ENCODE results near the gene APBB2. TPM values are rescaled to one million over a fixed set of nuclear protein-coding genes. Genes with fewer than 3 reads are reported as not detected.
"Not testable (repeated sequence)": the region's sequence is repeated elsewhere in the genome, so short reads cannot be mapped to it uniquely, and the experiment has no call there.

The APBB2 gene
- total RNA-seq, 1 experiment from 2014 or later = 46.0 TPM

- POLR2A ChIA-PET (ENCODE audit: unreplicated experiment) = no interaction called here
- no peak overlapping the region for H2AFZ ChIP-seq
- TF ChIP-seq EZH2 (IDR thresholded peaks at IDR 0.05; ENCODE audit: low read depth) = no peak
- TF ChIP-seq CTCF (conservative IDR thresholded peaks at IDR 0.05) = no peak
- no peaks in the 10 kb centered on the region for H3F3A ChIP-seq (ENCODE audit: insufficient read depth, low read depth)
- H3K9me2 ChIP-seq (ENCODE audit: insufficient read depth) = no peaks in the 10 kb centered on the region
- no peaks in the 10 kb centered on the region for H3K4me1 ChIP-seq (replicated peaks; ENCODE audit: insufficient read depth)
- no peak for DNase-seq
- BruUV-seq (replicated peaks) = no TSS peak
- H3K4me3 ChIP-seq = no peak overlapping the region
- no peaks in the 10 kb centered on the region for H3K27me3 ChIP-seq (ENCODE audit: insufficient read depth, low read depth)
- intact Hi-C loops (cut with micrococcal nuclease; ENCODE audit: unreplicated experiment) = no loop called here
- no peaks in the 10 kb centered on the region for H3K36me3 ChIP-seq (ENCODE audit: low read depth)
- no peak overlapping the region for H3K4me2 ChIP-seq
- CTCF ChIA-PET = no interaction called here
- no peaks in the 10 kb centered on the region for H4K20me1 ChIP-seq (ENCODE audit: insufficient read depth)
- H3K9me3 ChIP-seq (ENCODE audit: insufficient read depth, low read depth) = no peaks in the 10 kb centered on the region
- H3K27ac ChIP-seq = no peak overlapping the region
- H3K79me2 ChIP-seq (ENCODE audit: low read depth) = no peaks in the 10 kb centered on the region
Observed at GRCh38 chr4:40822420-40823166, 391.7 kb downstream of the APBB2 start.

GRCh38 chr4:40820101-40820500, 394.2 kb downstream of the APBB2 start:
- TF ChIP-seq CTCF (conservative IDR thresholded peaks at IDR 0.05) (no peak), EZH2 (IDR thresholded peaks at IDR 0.05; ENCODE audit: low read depth) (no peak)
- BruUV-seq (replicated peaks) = no TSS peak
- H3K79me2 ChIP-seq (ENCODE audit: low read depth) = no peaks in the 10 kb centered on the region
- intact Hi-C loops (cut with micrococcal nuclease; ENCODE audit: unreplicated experiment) = no loop called here
- ChIA-PET CTCF (no interaction called here), POLR2A (ENCODE audit: unreplicated experiment) (no interaction called here)
- H3K9me3 ChIP-seq (ENCODE audit: insufficient read depth, low read depth) = no peaks in the 10 kb centered on the region
- no peak overlapping the region for H3K4me3 ChIP-seq
- no peak for DNase-seq
- no peak overlapping the region for H3K4me2 ChIP-seq
- no peaks in the 10 kb centered on the region for H4K20me1 ChIP-seq (ENCODE audit: insufficient read depth)
- no peaks in the 10 kb centered on the region for H3K4me1 ChIP-seq (replicated peaks; ENCODE audit: insufficient read depth)
- no peaks in the 10 kb centered on the region for H3K27me3 ChIP-seq (ENCODE audit: insufficient read depth, low read depth)
- H3F3A ChIP-seq (ENCODE audit: insufficient read depth, low read depth) = no peaks in the 10 kb centered on the region
- H3K27ac ChIP-seq = no peak overlapping the region
- no peak overlapping the region for H2AFZ ChIP-seq
- no peaks in the 10 kb centered on the region for H3K9me2 ChIP-seq (ENCODE audit: insufficient read depth)
- H3K36me3 ChIP-seq (ENCODE audit: low read depth) = no peaks in the 10 kb centered on the region

GRCh38 chr4:40817157-40817556, 397.2 kb downstream of the APBB2 start:
- H3K27ac ChIP-seq; H3K9me3 ChIP-seq (ENCODE audit: insufficient read depth, low read depth); POLR2A ChIA-PET (ENCODE audit: unreplicated experiment); H3K36me3 ChIP-seq (ENCODE audit: low read depth); H3K9me2 ChIP-seq (ENCODE audit: insufficient read depth); BruUV-seq (replicated peaks); intact Hi-C loops (cut with micrococcal nuclease; ENCODE audit: unreplicated experiment); H2AFZ ChIP-seq; H3K4me2 ChIP-seq; H3F3A ChIP-seq (ENCODE audit: insufficient read depth, low read depth); CTCF ChIA-PET; DNase-seq; H3K27me3 ChIP-seq (ENCODE audit: insufficient read depth, low read depth); H4K20me1 ChIP-seq (ENCODE audit: insufficient read depth); H3K4me3 ChIP-seq; H3K79me2 ChIP-seq (ENCODE audit: low read depth); H3K4me1 ChIP-seq (replicated peaks; ENCODE audit: insufficient read depth): not testable (repeated sequence)

- TF ChIP-seq CTCF (conservative IDR thresholded peaks at IDR 0.05) = no peak
- no peak for TF ChIP-seq EZH2 (IDR thresholded peaks at IDR 0.05; ENCODE audit: low read depth)
- no peak overlapping the region for H2AFZ ChIP-seq
- intact Hi-C loops (cut with micrococcal nuclease; ENCODE audit: unreplicated experiment) = no loop called here
- no peak for DNase-seq
- no peaks in the 10 kb centered on the region for H3K4me1 ChIP-seq (replicated peaks; ENCODE audit: insufficient read depth)
- no peaks in the 10 kb centered on the region for H3K9me3 ChIP-seq (ENCODE audit: insufficient read depth, low read depth)
- no peaks in the 10 kb centered on the region for H3K27me3 ChIP-seq (ENCODE audit: insufficient read depth, low read depth)
- no peaks in the 10 kb centered on the region for H4K20me1 ChIP-seq (ENCODE audit: insufficient read depth)
- no peak overlapping the region for H3K4me2 ChIP-seq
- H3K27ac ChIP-seq = no peak overlapping the region
- no peaks in the 10 kb centered on the region for H3F3A ChIP-seq (ENCODE audit: insufficient read depth, low read depth)
- ChIA-PET POLR2A (ENCODE audit: unreplicated experiment) (no interaction called here), CTCF (no interaction called here)
- H3K36me3 ChIP-seq (ENCODE audit: low read depth) = no peaks in the 10 kb centered on the region
- no peaks in the 10 kb centered on the region for H3K9me2 ChIP-seq (ENCODE audit: insufficient read depth)
- BruUV-seq (replicated peaks) = no TSS peak
- no peaks in the 10 kb centered on the region for H3K79me2 ChIP-seq (ENCODE audit: low read depth)
- H3K4me3 ChIP-seq = no peak overlapping the region
Observed at GRCh38 chr4:40812856-40813255, 401.5 kb downstream of the APBB2 start.
